NCI-H2107 treated with DMSO at 0.1 percent for 48 hours (cell line): ENCODE measurements around the gene CTNS.

ENCODE experiments used
- DNase-seq: peaks from one replicate; lab custom pipeline; 2025; ENCODE audit not compliant: unreplicated experiment; lab: John Stamatoyannopoulos, UW

CTNS gene

DNA sequence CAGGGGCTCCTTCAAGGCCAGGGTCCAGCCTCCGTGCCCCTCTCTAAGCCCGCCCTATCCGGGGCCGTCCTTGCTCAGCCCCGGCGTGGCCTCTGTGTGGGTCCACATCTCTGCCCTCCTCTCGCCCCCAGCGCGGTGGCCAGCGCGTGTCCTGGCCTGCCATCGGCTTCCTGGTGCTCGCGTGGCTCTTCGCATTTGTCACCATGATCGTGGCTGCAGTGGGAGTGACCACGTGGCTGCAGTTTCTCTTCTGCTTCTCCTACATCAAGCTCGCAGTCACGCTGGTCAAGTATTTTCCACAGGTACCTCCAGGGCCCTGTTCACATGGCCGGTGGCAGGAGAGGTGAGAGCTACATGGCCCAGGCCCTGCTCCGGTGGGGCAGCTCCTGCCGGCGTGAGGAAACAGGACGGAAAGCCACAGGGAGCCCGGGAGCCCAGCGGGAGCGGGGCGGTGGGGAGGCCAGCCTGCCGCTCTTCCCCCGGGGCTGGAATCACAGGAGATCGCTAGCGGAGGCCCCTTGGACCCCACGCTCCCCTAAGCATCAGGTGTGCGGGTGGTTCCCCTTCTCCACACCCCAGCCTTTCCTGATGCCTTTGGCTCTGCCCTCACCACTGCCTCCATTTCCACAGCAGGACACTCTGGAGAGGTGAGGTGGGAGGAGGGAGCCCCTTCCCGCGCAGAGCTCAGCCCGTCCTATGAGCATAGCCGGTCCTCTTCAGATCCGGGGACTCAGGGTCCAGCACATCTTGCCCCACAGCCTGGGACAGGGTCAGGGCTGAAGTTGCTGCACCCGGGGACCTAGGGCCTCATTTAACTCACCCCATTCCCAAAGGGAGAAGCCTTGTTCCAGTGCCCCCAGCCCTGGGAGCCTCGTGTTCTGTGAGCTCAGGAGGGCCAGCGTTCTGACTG, 21.6 kb downstream of the CTNS start:
- no peak for DNase-seq

DNA sequence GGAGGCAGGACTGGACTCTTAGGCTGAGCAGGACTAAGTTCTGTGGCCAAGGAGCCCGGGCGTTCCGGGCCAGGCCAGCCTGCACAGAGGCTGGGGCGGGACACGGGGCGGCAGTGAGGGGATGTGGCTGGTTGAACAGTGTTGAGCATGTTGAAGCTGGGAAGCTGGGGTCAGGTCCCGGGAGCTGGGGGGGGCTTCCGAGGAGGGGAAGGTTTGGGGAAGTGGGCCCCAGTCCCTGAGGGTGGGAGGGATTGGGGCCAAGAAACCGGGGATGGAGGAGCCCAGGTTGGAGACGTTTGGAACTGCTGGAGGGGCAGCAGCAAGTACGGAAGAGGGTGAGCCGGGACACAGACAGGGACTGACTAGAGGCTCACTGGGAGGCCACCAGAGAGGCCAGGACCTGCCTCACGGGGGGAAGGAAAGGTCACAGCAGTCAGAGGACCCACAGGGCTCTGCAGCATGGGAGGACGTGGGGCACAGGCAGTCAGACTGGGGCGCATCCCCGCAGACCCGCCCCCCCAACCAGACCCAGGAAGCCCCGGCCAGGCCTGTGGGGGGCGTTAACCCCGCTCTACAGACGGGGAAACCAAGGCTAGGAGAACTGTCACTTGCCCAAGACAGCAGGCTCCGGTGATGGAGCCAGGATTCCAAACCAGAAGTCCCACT, 22.4 kb downstream of the CTNS start:
- no peak for DNase-seq

DNA sequence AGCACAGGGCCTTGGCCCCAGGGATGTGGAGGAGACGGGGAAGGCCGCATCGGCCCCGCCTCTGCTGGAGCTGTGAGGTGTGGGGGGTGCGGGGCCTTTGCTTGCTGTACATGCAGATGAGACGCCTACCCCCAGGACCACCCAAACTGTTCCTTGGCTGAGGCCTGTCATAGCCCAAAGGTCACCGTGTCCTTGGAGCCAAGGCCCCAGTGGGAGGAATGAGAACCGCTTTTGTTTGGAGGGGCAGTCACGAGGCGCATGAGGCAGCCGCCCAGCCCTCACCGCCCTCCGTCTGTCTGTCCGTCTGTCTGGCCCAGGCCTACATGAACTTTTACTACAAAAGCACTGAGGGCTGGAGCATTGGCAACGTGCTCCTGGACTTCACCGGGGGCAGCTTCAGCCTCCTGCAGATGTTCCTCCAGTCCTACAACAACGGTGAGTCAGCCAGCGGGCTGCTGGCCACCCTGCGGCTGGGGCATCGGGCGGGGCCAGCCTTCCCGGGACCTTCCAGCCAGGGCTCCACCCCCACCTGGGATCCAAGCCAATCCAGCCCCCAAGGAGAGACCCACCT, 23.1 kb downstream of the CTNS start:
- no peak for DNase-seq

DNA sequence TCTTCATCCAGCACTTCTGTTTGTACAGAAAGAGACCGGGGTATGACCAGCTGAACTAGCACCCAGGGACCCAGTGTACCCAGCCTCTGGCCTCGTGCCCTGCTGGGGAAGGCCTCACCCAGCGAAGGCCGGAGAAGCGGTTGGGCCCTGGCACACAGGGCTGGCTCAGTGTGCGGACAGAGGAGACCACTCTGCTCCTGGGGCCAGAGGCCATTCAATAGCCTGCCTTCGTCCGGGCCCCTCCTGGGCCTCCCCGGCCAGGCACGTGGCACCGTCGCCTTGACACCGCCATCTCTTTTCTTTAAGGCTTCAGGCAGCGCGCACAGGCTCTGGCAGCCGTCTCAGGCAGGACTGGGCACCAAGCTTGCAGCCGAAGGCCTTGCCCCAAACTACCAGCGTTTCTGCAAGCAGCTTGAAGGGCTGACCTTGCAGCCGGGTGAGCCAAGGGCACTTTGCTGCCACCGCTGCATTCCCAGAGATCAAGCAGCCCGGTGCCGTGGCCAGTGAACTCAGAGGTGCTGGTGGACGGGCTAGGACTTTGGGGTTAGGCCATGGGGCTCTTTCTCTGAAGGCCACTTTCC, 23.8 kb downstream of the CTNS start:
- no peak for DNase-seq

DNA sequence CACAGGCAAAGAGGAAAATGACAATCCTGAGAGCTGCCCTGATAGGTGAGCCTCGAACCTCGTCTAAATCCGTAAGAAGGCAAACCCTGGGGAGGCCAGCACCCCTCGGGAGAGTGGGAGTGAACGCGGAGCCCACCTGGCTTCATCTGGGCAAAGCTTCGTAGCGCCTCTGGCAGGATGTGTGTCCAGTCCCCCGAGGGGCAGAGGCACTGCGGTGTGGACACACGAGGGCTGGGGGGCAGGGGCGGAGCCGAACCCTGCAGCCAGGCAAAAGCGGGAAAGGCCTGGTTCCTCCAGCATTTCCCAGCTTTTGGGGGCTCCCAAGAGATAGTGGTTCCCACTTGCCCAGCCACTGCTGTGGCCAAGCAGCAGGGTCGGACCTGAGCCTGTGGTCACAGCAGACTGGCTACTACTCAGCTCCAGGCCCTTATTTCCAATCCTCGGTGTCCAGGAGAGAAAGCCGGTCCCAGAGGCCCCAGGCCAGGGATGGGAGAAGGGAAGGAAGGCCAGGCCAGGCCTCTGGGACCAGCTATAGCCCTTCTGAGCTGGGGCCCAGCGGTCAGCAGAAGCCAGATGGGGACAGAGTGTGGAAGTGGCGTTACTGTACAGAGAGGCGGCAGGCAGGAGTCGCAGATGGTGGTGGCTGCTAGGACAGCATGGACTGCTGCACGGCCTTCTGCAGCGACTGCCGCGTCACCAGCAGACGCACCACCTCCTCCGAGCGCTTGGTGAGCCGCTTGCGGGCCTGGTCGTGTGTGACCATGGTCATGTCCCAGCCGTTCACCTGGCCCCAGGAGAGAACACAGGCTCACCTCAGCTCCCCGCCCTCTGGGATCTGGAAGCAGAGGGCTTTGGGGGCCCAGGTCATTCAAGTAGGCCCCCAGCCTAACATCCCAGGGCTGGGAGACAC, 26.8 kb downstream of the CTNS start:
- DNase-seq, result no peak

DNA sequence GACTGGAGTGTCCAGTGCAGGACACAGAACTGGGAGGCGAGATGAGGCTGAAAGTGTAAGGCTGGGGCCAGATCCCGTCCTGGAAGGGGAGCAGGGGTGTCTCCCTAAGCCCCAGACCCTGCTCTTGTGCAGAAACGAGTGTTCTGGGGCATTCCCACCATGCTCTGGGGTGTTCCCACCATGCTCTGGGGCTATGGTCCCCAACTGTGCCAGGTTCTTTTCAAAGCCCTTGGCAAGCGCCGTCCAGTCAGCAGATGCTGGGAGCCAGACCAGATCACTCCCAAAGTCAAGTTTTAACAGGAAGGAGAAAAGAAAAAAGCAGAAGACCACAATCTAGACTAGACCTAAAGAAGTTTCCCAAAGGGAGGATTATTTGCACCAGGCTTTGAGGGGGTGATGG, 29.3 kb downstream of the CTNS start:
- no peak for DNase-seq

DNA sequence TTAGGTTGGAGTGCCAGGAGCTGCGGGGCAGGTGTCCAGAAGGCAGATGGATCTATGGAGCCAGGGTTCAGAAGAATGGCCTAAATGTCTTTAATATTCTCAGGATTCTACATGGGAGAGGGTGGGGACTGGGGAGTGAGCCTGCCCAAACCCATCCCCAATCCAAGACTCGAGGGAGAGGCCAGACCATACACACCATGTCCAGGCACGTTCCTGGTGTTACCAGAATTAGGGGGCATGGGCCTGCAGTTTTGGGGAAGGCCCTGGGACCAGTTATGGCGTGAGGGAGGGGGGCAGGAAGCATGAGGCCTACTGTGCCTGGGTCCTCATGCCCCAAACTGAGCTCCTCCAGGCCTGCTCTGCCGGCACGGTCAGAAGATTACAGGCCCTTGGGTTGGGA, 30.0 kb downstream of the CTNS start:
- DNase-seq, result no peak

DNA sequence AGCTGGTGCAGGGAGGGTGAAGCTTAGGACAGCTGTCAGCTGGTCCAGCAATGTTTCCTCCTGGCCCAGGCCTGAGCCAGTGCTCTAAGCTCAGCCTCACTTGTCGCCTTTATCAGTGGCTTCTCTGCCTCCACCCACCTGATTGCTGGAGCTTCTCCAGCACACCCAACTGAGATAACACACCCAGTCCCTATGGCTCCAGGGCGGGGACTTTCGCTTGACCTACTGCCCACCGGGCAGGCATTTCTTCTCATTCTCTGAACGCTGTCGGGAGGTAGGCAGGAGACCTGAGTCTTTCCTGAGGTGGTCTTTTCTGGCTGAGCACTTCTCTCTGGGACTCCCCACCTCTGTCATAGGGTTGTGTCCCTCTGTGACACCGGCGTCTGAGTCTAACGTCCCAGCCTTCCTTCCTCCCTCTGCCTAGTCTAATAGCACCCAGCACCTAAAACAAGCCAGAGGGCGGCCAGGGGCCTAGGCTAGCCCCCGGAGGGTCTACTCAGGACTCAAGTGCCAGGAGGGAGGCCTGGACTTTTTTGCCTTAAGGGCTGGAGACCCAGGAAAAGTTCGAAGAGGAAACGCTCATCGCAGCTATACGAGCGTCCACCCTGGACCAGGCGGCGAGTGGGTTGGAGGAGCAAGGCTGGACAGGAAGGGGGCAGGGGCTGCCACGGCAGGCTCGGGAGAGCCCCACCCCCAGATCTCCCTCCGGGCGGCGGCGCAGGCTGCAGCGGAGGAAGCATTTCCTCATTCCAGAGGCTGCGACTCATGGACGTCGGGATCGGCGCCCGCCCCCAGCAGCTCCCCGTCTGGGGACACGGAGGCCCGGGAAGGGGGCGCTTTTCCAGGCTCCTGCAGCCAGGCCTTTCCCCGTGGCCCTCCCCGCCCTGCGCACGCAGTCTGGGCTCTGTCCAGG, 31.1 kb downstream of the CTNS start:
- DNase-seq, result no peak

DNA sequence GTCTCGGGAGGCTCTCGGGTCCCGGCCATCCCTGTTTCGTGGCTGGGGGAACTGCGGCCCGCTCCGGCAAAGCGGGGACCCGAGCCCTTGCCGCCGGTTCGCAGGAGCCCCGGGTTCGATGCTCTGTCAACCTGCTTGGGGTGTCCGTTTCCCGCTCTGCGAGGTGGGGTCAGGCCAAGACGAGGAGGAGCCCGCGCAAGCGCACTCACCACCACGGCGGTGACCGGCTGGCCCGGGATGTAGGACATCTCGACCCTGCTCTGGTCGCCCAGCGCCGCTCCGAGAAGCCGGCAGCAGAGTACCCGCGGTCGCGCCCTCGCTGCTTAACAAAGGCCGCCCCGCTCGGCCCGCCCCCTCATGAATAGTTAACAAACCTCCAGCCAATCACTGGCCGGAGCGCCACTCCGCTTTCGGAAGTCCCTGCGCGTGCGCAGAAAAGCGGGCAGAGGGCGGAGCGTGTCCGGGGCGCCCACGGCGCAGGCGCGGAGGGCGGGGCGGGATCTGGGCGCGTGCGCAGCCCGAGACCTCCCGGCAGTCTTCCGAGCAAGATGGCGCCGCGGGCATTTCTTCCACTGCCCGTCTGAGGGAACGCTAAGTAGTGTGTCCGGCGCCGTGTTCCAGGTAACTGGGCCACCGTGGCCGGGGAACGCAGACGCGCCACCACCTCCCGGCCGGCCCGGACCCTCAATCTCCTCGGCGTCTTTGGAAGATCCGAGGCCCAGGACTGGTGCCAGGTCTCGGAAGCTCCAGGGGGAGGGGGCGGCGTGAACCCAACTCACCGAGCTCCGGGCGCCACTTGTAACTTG, 31.9 kb downstream of the CTNS start, which contains the start of the genes EMC6 and TAX1BP3:
Gene EMC6 (plus strand): TSS at position 534 of the 806 bp plus-strand sequence. CDS start 335 bp downstream, outside the sequence.
Gene TAX1BP3 (minus strand): TSS at position 300 of the 806 bp plus-strand sequence. CDS start 52 bp downstream, at position 248.
- peak; percentile 90 for DNase-seq

DNA sequence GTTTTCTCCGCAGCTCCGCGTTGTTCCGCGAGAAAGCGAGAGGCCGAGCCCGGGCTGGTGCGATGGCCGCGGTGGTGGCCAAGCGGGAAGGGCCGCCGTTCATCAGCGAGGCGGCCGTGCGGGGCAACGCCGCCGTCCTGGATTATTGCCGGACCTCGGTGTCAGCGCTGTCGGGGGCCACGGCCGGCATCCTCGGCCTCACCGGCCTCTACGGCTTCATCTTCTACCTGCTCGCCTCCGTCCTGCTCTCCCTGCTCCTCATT, 32.5 kb downstream of the CTNS start:
- DNase-seq, result no peak

DNA sequence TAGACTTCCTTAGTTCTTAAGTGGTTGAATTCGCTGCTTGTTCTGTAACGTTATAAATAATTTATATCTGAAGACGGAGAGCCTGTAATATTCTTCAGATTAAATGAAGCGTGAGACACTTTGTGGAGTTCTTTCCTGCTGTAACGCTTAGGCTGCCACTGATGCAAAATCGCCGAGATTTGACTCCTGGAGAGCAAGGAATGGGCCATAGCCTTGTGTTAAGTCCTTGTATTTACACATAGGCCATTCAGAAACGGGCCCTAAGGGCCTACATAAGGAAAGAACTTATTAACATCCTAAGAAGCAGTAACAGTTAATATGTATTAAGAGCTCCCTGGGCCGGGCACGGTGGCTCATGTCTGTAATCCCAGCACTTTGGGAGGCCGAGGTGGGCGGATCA, 33.0 kb downstream of the CTNS start:
- no peak for DNase-seq

DNA sequence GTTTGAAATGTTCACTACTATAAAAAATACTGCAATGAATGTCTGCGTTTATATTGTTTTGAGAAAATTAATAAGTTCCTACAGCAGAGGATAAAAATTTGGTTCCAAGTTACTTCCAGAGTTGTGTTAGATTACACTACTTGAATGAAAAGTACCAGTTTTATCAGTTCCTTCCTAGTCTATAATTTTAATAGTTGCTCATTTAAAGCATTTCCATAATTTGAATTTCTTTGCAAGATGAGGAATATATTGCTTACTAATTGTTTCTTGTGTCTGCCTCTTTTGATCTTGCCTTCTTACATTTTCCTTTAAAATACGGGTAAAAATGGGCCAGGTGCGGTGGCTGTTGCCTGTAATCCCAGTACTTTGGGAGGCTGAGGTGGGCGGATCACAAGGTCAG, 36.0 kb downstream of the CTNS start:
- no peak for DNase-seq

DNA sequence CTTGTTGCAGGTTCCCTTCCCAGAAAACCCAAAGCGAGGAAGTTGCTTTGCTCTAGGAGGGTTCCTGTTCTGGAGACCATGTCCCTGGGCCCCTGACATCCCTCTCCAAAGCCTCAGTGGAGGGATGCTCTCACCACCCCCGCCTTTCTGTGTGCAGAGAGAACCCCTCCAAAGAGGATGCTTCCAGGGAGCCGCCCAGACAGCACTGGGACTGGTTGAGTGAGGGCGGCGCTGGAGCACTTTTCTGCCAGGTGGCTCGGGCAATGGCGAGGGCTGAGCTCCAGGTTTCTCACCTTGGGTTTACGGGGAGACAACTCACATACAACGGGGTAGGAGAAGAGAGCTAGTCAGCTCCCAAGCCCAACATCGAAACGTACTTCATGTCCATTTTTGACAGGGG, 39.3 kb downstream of the CTNS start:
- no peak for DNase-seq

DNA sequence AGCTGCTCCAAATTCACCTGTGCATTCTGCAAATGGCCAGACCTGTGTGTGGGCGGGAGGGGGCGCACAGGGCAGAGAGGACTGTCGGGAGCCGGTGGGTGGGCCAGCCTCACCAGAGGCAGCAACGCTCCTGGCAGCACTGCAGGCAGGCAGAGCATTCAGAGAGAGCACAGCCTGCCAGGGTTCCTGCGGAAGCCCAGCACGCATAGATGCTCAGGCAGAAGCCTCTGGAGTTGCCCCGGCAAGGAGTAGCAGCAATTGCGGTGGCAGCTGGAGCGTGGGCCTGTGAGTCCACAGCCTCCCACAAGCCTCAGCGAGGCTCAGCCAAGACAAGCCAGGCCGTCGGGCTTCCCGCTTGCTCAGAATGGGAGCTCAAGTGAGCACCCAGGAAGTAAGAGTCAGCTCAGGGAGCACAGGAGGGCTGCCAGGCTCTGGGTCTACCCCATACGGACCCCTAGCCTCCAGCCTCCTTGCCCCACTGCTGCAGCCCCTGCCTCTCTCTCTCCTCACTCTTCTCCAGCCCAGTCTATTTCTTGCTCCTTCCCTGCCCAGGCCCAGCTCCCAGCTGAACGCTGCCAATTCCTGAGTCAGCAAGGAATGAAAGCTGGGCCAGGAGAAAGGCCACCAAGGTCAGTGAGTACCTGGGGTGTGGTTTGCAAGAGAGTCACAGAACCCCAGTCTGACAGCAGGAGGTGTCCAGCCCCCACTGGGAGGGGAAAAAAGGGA, 41.7 kb downstream of the CTNS start:
- DNase-seq, result no peak

DNA sequence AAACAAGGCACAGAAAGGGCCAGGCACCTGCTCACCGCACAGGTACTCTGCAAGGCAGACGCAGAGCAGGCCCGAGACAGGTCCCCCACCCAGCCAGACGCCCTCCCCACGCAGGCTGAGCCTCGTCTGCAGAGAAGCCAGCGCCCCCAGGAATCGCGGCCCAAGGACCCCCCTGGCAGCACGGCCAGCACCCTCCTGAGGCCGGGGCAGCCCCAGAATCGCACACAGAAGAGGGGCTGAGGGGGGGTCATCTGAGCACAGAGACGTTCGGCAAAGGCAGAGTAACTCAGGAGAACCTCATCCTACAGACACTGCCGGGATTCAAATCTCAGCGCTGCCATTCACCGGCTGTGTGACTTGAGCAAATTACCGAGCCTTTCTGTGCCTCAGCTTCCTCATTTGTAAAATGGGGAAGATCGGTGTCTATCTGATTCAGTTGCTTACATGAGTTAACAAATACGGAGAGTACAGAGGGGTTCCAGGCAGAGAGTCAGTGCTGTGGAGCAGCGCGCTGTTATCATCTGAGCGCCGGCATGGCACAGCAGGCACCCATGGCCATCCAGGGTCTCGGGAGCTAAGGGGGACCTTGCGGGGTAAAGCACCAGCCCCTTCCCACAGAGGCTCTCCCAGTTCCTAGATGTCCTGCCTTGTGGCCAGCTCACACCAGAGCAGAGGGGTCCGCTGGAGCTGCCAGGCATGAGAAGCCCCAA, 42.4 kb downstream of the CTNS start:
- no peak for DNase-seq

DNA sequence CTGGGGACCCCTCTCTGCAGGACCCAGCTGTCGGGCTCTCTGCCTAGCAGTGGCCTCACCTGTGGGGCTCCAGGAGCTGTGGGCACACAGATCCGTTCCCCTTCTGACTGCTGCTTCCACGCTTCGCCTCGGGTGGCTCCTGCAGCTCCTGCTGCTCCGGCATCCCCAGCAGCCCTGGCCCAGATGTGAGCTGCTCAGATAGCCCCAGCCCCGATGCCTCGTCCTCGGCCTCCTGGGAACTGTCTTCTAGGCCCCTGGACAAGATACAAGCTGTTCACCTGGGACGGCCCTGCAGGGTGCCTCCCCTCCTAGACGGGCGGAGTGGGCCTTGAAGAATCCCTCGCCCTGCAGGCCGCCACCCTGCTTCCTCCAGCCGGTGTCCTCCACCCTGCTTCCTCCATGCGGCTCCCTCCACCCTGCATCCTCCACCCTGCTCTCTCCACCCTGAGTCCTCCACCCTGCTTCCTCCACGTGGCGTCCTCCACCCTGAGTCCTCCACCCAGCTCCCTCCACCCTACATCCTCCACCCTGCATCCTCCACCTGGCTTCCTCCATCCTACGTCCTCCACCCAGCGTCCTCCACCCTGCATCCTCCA, 43.1 kb downstream of the CTNS start:
- no peak for DNase-seq

DNA sequence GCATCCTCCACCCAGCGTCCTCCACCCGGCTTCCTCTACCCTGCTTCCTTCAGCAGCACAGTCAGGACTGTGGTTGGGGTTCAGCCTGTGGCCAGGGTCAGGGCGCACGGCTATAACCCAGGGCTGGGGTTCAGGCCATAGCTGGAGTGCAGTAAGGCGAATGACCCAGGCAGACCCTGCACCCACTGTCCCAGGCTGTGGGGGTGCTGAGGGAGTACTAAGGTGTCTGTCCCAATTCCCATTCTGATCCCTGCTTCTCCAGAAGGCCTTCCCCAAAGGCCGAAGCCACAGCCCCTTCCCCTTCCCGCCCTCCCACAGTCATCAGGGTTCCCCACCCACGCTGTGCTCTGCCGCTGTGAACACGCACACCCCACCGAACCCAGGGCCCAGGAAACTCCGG, 44.5 kb downstream of the CTNS start:
- DNase-seq, result no peak
